Loucy (cell line): ENCODE measurements around the gene VAV3.

ENCODE experiments used
- EZH2phosphoT487 ChIP-seq: fragments of 200-600 bp; IDR thresholded peaks from 2 replicates; pipeline ENCODE4 v1.6.1; 2018; ENCODE audit warnings: antibody characterized with exemption, mild to moderate bottlenecking, moderate library complexity, borderline replicate concordance
- TF ChIP-seq, protein P1 (sequence below): fragments of 200-600 bp; sonication (generic); conservative IDR thresholded peaks from 2 replicates; pipeline ENCODE4 v1.5.1; 2014; ENCODE audit warnings: mild to moderate bottlenecking, antibody characterized with exemption, low read length

DNA sequence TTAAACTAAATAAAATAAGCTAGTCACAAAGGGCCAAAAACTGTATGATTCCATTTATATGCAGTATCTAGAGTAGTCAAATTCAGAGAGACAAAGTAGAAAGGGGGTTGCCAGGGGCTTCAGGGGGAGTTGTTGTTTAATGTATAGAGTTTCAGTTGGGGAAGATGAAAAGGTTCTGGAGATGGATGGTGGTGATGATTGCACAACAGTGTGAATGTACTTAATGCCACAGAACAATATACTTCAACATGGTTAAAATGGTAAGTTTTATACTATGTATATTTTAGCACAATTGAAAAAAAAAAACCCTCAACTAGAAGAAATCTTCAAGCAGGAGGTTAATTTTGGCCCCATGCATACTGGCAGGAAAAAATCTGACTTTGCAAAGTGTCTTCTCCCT is 24.3 kb downstream of the VAV3 start:
- TF ChIP-seq, protein P1, sequence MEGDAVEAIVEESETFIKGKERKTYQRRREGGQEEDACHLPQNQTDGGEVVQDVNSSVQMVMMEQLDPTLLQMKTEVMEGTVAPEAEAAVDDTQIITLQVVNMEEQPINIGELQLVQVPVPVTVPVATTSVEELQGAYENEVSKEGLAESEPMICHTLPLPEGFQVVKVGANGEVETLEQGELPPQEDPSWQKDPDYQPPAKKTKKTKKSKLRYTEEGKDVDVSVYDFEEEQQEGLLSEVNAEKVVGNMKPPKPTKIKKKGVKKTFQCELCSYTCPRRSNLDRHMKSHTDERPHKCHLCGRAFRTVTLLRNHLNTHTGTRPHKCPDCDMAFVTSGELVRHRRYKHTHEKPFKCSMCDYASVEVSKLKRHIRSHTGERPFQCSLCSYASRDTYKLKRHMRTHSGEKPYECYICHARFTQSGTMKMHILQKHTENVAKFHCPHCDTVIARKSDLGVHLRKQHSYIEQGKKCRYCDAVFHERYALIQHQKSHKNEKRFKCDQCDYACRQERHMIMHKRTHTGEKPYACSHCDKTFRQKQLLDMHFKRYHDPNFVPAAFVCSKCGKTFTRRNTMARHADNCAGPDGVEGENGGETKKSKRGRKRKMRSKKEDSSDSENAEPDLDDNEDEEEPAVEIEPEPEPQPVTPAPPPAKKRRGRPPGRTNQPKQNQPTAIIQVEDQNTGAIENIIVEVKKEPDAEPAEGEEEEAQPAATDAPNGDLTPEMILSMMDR: no peak
- no peak for TF ChIP-seq EZH2phosphoT487
